GM19238 (cell line): ENCODE results near the gene HMGN3.
"Not testable (repeated sequence)": the region's sequence is repeated elsewhere in the genome, so short reads cannot be mapped to it uniquely, and the experiment has no call there.

Experiments
- DNase-seq: peaks from one replicate; pipeline ENCODE4 v3.0.0; 2011; ENCODE audit warnings: low spot score; ENCODE audit not compliant: insufficient read length

HMGN3 gene

DNA sequence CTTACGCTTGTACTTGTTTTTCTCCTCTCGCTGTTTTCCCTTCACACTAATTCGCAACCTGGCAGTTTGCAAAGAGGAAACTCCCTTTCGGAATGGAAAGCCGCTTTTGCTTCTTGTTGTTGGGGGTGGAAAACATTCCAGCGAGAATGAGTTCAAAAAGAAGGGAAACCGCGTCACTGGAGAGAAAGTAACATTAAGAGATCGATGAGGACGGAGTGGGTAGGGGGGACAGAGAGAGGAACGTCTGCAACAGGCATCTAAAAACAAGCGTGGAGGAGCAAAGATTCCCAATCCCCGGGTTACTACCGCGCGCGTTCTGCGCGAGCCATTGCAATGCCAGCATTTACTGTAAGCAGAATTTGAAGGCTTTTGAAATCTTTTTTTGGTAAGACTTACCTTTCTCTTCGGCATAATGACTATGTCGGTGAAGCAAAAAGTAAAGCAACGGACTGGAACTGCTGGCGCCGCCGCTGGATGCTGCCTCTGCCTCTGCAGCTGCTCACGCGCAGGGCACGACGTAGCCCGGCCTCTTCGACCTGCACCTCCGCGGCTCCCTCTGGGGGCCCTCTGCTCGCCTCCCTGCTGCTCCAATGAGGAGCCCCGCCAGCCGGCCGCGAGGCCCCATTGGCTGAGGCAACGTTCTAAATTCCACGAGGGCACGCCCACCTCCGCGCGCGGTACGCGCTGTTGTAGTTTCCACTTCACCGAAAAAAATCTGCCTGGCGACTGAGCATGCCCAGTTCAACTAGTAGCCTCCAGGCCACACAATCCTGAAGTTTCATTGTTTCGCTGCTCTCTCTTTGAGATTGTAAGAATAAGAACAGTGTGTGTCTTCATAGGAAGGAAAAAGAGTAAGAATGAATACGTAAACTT is at the start of gene HMGN3:
TSS of gene HMGN3 (minus strand) at position 533 of the 873 bp plus-strand sequence.
- peak; percentile 79 for DNase-seq

DNA sequence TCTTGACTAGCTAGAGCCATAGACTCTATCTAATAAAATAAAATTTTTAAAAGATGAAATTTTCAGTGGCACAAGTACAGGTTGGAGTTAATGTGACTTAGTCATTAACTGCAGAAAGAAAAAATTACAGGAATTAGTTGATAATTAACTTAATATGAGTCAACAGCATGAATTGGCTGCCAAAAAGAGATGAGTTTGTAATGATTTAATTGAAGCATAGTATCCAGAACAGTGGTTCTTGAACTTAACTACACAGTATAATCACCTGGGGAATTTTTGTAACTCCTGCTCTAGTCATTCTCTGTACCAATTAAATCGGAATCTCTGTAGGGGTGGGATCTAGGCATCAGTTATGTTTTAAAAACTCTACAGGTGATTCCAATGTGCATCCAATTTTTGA is 46.3 kb upstream of the HMGN3 start:
- no peak for DNase-seq

DNA sequence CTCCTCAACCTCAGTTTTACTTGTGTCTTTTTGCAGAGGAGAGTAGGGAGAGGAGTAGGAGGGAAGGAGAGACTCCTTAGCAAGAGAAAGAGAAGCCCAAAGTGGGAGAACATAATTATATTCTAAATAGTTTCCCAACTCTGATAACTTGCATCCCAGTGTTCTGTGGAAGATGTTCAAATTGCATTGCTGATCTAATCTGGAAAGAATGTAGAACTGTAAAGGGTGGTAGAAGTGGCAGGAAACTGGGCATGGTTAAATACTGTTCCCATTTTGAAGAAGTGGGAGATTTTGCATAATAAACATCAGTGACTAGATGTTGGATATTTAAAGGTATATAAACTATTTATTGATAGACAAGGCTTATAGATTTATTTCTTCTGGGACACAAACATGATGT is 42.6 kb upstream of the HMGN3 start:
- DNase-seq, result no peak

DNA sequence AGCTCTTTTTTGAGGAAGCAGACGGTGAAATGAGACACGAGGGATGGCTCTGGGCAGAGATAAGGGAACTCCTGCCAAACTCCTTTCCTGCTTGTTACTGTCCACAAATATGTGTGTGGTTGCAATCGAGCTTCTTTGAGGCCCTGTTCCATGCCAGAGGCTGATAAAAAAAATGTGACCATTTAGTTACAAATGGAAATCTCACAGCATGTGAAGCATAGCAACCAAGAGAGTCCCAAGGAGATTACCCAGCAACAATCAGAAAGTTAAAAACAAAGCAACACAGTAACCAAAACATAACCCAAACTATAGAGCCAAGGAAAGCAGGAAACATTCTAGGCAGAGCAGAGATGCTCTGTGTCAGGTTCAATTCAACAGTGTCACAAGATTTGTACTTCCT is 35.4 kb upstream of the HMGN3 start:
- no peak for DNase-seq

DNA sequence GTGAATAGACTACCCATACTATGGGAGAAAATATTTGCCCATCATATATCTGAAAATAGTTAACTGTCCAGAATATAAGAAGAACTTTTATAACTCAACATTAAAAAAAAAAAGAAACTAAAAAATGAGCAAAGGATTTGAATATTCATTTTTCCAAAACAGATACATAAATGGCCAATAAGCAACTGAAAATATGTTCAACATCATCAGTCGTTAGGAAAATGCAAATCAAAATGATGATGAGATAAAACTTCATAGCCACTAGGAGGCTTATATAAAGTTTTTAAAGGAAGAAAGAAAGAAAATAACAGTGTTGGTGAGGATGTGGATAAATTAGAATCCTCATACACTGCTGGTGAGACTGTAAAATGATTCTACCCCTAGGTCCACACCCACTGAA is 32.6 kb upstream of the HMGN3 start:
- no peak for DNase-seq

DNA sequence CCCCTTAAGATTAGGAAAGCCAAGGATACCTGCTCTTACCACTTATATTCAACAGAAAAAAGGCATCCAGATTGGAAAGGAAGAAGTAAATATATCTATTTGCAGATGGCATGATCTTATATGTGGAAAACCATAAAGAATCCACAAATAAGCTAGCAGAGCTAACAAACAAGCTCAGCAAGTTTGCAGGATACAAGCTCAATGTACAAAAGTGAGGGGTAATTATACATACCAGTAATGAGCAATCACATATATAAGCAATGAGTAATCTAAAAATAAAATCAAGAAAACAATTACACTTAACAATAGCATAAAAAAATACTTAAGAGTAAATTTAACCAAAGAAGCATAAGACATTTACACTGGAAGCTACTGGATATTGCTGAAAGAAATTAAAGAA is 31.6 kb upstream of the HMGN3 start:
- no peak for DNase-seq

DNA sequence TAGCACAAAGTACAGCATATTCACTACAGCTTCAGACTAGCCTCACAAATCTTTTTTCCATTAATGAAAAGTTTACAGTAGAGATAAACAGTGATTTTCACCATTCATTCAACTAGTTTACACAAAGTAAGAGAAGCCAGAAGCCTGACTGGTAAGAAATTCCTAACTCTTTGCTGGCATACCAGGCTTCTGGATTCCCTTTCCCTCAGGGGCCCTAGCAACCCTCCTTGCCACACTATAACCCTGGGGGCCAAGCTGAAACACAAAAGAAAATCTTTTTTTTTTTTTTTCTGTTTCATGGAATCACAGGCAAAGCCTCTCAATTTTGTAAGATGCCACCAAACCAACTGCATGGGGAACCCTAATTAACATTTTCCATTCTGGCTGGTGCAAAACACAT is 28.9 kb upstream of the HMGN3 start:
- DNase-seq, result no peak

DNA sequence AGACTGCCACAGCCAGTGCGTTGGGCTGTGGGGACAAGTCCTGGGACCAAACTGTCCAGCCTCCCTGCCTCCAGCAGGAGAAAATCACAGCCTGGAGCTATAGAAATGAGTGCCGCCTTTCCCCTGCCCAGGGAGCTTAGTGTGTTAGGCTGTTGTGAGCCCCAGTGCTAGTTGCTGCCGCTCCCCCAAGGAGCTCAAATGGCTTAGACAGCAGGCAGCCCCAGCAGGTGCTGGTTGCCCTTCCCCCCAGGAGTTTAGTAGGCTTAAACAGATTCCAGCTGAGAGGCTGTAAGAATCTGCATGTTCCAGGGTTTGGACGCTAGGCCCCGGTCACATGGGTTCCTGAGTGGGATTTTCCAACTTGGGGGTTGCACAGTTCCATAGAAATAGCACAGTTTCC is 27.2 kb upstream of the HMGN3 start:
- DNase-seq, result no peak

DNA sequence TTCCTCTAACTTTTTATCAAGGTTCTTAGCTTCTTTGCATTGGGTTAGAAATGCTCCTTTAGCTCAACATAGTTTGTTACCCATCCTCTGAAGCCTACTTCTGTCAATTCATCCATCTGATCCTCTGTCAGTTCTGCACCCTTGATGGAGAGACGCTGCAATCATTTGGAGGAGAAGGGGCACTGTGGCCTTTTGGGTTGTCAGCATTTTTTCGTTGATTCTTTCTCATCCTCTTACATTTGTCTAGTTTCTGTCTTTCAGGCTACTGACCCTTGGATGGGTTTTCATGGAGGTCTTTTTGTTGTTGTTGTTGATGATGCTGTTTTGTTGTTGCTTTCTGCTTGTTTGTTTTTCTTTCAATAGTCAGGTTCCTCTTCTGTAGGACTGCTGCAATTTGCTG is 26.3 kb upstream of the HMGN3 start:
- DNase-seq, result no peak

DNA sequence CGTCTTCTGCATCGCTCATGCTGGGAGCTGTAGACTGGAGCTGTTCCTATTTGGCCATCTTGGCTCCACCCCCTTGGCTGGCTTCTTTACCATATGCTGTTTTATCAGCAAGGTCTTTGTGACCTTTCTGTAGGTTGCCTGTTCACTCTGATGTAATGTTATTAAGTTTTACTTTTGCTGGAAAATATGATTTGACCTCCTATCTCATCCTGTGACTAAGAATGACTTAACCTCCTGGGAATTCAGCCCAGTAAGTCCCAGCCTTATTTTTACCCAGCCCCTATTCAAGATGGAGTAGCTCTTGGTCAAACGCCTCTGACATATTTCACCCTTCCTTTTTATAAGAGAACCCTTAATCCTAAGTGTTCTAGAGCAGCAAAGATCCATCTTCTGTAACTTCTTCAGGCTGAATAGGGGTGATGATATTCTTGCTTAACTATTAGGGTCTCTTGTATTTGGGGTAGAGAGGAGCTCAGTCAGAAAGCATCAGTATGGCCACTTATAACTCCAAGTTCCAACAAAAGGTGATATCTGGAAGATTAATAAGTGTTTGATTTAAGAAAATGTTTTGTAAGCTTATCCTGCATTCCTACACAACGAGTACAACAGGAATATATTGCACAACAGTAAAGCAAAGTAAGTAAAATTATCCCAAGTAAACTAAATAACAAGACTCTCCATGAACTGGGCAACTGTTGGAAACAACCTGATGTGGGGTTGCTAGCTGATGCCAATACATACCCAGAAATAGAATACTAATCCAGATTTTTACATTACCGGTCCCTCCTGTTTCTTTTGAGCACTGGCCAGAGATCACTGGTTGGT is 23.1 kb upstream of the HMGN3 start:
- DNase-seq, result no peak

DNA sequence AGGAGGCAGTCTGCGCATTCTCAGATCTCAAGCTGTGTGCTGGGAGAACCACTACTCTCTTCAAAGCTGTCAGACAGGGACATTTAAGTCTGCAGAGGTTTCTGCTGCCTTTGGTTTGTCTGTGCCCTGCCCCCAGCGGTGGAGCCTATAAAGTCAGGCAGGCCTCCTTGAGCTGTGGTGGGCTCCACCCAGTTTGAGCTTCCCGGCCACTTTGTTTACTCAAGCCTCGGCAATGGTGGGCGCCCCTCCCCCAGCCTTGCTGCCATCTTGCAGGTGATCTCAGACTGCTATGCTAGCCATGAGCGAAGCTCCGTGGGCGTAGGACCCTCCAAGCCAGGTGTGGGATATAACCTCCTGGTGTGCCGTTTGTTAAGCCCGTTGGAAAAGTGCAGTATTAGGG is 22.3 kb upstream of the HMGN3 start:
- not testable (repeated sequence) for DNase-seq

DNA sequence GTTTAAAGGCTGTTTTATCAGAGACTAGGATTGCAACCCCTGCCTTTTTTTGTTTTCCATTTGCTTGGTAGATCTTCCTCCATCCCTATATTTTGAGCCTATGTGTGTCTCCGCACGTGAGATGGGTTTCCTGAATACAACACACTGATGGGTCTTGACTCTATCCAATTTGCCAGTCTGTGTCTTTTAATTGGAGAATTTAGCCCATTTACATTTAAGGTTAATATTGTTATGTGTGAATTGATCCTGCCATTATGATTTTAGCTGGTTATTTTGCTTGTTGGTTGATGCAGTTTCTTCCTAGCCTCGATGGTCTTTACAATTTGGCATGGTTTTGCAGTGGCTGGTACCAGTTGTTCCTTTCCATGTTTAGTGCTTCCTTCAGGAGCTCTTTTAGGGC is 20.6 kb upstream of the HMGN3 start:
- not testable (repeated sequence) for DNase-seq

DNA sequence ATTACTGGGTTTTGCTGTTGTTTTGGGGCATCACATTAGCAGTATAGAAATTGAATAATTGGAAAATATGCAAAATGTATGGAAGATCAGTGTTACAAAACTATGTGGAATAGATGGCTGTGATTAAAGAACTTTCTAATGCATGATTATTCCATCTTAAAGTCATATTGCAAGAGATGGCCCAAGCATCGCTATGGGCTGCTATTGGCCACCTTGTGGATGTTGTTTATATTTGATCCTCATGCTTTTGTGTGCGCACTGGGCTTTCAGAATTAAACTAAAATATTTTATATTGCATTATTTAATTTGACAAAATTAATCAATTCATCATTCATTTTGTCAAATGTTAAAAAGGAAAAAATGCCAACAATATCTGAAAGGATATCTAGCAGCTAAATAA is 16.1 kb upstream of the HMGN3 start:
- DNase-seq, result no peak

DNA sequence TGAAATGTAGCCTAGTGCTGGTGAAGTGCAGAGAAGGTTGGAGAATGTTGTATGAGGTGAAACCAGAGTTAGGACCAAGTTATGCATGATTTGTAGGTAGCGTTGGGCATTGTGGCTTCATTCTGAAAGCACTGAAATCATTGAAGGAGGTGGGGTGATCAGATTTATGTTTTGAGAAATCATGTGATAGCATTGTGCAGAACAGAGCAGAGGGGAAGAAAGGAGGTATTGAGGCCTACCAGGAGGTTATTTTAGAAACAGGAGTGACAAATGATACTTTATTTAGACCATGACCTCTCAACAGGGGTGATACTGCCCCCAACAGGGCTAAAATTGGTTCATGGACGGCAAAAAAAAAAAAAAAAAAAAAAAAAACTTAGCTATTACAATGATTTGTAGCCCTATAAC is 15.6 kb upstream of the HMGN3 start:
- no peak for DNase-seq

DNA sequence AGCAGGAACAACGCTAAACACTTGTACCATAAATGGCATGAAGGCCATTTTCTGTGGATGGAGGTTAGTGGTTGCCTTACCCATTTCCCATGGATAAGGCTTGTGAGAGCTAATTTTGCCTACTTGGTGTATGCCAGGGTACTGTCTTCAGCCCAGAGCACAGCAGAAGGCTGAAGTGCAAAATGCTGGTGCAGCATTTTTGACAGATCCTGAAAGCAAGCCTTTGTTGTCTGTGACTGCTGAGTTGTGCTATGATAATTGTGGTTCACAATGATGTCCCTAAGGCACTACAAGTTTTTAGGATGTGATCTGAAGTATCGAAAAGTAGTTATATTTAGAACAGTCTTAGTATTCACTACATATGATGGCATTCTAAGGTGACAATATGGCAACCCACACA is 14.7 kb upstream of the HMGN3 start:
- DNase-seq, result no peak

DNA sequence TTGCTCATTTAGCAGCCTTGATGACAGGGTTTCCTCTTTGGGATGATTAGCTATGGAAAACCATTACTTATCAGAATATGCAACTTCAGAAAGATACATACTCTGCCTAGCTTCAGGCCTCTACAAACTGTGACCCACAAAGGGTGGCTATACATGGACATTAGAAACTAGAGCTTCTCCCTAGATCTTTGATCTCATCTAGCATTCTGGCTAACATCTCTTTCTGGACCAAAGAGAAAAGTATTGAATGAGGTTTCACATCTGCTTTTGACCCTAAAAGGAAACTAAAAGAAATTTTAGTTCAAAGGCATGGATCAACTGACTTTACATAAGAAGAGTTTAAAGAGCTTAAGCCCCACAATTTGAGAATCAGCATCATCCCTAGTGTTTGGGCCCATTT is 12.4 kb upstream of the HMGN3 start:
- DNase-seq, result no peak

DNA sequence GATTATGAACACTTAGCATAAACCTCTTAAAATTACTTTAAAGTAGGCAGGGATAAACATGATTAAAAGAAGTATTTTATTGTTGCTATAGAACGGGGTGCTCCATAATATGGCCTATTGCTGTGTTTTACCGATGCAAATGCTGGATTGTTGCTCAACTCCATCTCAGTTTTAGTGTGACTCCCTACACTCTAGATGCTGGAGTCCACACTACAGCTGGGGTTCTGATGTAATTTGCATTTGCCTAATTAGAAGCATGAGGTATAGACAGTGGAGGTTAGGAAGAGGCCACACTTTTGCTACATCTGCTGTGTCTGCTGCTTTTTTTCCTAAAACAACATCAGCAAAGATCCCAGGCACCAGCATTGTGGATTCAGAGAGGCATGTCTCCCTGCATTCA is 6.7 kb upstream of the HMGN3 start:
- no peak for DNase-seq

DNA sequence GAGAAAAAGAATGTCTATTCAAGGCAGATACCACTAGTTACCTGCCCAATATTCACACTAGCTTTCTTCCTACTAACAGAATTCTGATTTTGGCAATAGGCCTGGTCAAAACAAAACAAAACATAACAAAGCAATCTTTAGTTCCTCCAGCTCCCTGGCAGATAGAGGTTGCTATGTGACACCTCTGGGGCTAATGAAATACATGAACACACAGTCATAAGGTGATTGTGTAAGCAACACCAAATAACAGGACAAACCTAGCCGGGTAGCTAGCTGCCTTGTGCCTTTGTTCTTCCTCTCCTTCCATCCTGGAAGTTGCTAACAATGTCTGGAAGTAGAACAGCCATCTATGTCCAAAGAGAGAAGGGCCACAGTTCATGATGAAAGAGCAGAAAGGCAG is 6.0 kb upstream of the HMGN3 start:
- DNase-seq, result no peak

DNA sequence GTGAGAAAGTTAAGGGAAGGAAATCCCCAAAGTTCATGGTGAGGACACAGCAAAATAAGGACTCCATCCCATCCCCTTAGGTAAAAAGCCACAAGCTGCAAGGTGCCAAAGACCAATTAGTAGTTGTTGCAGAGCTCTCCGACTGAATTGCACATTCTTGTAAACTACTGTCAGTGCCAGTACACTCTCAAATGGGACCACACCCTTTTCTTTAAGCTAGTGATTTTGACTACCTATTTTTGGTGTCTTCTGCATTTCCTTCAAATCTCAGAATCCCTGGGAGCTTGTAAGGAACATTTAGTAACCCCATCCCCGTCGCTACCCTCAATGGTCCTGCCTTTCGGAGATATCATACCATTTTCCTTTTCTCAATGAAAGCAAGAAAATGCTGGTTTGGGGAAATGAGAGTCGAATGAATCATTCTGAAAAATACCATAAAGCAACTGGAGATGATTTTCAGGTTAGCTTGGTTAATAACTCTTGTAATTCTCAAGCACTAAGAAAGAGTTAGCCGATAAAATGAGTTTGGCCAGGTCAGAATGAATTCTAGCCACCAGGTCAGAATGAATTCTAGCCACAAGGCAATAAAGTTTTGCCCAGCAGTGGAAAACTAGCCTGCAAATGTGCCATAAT is 5.2 kb upstream of the HMGN3 start:
- no peak for DNase-seq

DNA sequence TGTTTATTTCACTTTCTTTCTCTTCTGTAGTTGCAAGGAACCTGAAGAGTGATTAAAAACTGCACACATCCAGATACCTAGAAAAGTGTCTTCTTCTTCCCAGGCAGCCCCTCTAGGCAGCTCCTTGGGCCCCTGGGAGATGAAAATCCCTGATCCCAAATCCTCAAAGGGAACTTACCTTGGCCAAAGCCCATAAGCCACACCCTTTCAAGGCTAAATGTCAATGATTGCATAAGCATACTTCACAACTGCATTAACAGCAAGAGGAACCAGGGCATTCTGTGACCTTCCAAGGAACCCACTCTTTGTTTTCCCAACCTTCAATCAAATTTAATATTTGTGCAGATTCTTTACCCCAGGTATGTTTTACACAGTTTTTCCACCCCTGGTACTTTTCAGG is 4.4 kb upstream of the HMGN3 start:
- no peak for DNase-seq

DNA sequence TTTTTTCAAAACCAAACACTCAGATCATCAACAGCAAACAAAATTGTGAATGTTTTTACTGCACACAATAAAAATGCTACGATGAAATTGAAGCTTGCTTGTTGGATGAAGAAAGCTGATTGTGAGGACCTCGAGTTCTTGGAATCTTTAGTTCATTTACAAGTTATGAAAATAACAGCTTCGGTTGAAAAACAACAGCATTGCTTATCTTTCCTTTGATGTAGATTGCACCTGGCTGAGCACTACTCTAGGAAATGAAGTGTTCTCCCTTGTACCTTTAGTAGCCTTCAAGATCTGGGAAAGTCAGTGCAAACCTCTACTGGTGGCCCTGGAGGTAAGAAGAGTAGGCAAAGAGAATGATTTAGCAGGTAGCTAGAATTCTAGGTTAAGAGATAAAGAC is 2.2 kb upstream of the HMGN3 start:
- DNase-seq, result no peak

DNA sequence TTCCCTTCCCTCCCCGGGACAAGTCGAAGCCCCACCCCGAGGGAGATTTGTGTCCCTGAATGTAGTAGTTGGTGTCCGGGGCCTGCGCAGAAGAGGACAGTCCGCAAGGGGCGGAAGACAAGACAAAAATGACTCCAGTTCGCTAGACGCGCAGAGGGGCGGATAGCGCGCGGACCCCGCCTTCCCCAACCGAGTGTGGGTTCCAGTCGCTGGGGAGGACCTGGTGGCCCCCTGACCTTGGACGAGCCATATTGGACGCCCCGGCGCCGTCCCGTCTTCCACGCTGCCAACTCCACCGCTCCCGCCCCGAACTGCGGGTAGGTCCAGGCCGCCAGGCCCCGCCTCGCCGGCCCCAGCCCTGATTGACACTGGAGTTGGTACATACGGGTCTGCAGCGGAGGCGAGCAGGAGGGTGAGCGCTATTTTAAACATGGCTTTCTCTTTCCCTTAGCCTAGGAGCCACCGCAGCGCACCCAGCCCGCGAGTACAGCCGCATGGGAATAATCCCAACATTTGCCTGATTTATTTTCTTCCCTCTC is 802 bp downstream of the HMGN3 start:
- DNase-seq, result peak; percentile 58
